ENCODE measurements around the gene MANSC4. TPM values are rescaled to one million over a fixed set of nuclear protein-coding genes. Genes with fewer than 3 reads are reported as not detected.

The MANSC4 gene
- total and polyA plus RNA-seq, 9 donors, result 0.10 to 0.36 (median 0.25) TPM; not detected in 4

GRCh38 chr12:27812502-27812901 lies 32.5 kb upstream of the MANSC4 start:
- intact Hi-C loops (cut with DNase I), result loop anchor here in 1 of 4 donors (10.0 kb wide), 1 partner anchor 68 kb away; no protein-coding TSS in a partner anchor
- DNase-seq, result no peak
- WGBS, 3 donors, result 75 to 79% (median 79%) methylated on average over 6 of the region's 6 CpGs
- Histone ChIP-seq H3K27ac (no peak overlapping the region), H3K9me3 (no peaks in the 10 kb centered on the region), H3K4me3 (no peak overlapping the region), H3K36me3 (no peaks in the 10 kb centered on the region), H3K27me3 (no peaks in the 10 kb centered on the region), H3K4me1 (ENCODE audit: insufficient read depth) (no peaks in the 10 kb centered on the region)
- TF ChIP-seq EP300 (IDR thresholded peaks at IDR 0.05) (no peak), POLR2A (IDR thresholded peaks at IDR 0.05) (no peak)
- TF ChIP-seq, protein P1, sequence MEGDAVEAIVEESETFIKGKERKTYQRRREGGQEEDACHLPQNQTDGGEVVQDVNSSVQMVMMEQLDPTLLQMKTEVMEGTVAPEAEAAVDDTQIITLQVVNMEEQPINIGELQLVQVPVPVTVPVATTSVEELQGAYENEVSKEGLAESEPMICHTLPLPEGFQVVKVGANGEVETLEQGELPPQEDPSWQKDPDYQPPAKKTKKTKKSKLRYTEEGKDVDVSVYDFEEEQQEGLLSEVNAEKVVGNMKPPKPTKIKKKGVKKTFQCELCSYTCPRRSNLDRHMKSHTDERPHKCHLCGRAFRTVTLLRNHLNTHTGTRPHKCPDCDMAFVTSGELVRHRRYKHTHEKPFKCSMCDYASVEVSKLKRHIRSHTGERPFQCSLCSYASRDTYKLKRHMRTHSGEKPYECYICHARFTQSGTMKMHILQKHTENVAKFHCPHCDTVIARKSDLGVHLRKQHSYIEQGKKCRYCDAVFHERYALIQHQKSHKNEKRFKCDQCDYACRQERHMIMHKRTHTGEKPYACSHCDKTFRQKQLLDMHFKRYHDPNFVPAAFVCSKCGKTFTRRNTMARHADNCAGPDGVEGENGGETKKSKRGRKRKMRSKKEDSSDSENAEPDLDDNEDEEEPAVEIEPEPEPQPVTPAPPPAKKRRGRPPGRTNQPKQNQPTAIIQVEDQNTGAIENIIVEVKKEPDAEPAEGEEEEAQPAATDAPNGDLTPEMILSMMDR (IDR thresholded peaks at IDR 0.05), result no peak

DNA sequence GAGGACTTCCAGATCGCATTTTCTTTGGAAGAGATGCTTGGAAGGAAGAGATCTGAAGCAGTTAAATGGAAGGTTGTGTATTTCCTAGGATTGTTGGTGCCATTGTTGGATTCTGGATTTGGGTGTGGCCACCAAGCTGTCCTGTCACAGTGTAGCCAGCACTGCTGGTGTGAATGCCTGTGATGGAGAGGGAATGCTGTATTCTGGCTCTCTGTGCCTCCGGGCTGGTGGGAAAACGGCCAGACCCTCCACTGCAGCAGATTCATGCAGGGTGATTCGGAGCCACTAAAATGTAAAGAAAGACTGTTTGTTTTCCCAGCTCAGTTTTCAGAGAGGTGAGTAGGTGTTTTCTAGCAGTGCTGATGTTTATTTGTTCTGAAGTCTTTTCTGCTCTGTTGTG lies 30.7 kb upstream of the MANSC4 start:
- no peaks in the 10 kb centered on the region for H3K36me3 ChIP-seq
- H3K9me3 ChIP-seq, result no peaks in the 10 kb centered on the region
- TF ChIP-seq POLR2A (IDR thresholded peaks at IDR 0.05) (no peak), EP300 (IDR thresholded peaks at IDR 0.05) (no peak)
- TF ChIP-seq, protein P1 (IDR thresholded peaks at IDR 0.05), result no peak
- H3K4me3 ChIP-seq, result no peak overlapping the region
- intact Hi-C loops (cut with DNase I), result loop anchor here in 1 of 4 donors (10.0 kb wide), 1 partner anchor 66 kb away; no protein-coding TSS in a partner anchor
- no peak for DNase-seq
- H3K4me1 ChIP-seq (ENCODE audit: insufficient read depth), result no peaks in the 10 kb centered on the region
- WGBS, 3 donors, result 69 to 82% (median 72%) methylated on average over 4 of the region's 4 CpGs
- no peak overlapping the region for H3K27ac ChIP-seq
- H3K27me3 ChIP-seq, result no peaks in the 10 kb centered on the region

- Histone ChIP-seq H3K4me1 (ENCODE audit: insufficient read depth) (no peaks in the 10 kb centered on the region), H3K36me3 (no peaks in the 10 kb centered on the region), H3K27me3 (no peaks in the 10 kb centered on the region), H3K27ac (no peak overlapping the region), H3K9me3 (no peaks in the 10 kb centered on the region), H3K4me3 (no peak overlapping the region)
- intact Hi-C loops (cut with DNase I), result no loop called here
- no peak for DNase-seq
- 34 to 38% (median 37%) methylated on average over 6 of the region's 6 CpGs for WGBS, 3 donors
- no peak for TF ChIP-seq POLR2A (IDR thresholded peaks at IDR 0.05)
- no peak for TF ChIP-seq EP300 (IDR thresholded peaks at IDR 0.05)
- TF ChIP-seq, protein P1 (IDR thresholded peaks at IDR 0.05), result no peak
Observed at GRCh38 chr12:27808841-27809240, 28.8 kb upstream of the MANSC4 start.

DNA sequence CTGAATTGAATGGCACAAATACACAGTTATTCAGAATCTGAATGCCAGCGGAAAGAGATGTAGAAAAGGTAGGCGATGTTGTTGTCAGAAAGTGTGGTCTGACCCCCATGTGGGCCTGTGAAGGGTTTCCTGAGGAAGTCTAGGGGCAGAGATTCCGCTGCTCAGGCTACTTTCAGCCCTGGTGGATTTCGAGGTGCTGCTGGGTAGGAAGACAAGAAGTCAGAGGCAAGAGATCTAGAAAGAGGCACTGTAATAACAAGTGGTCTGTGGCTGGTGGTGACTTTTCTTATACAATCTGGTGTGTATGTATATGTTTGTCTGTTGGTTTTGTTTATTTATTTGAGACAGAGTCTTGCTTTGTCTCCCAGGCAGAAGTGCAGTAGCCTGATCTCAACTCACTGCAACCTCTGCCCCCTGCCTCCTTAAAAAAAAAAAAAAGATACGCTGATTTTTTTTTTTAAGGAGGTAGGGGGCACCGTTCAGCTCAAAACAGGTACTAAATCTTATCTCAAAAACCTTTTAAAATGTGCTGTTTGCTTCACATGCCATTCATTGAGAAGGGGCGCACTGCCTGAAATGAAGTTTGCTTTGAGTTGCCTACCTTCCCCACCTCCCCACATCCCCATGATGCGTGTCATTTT lies 27.1 kb upstream of the MANSC4 start:
- intact Hi-C loops (cut with DNase I), result no loop called here
- Histone ChIP-seq H3K4me3 (no peak overlapping the region), H3K36me3 (no peaks in the 10 kb centered on the region), H3K9me3 (no peaks in the 10 kb centered on the region), H3K4me1 (ENCODE audit: insufficient read depth) (no peaks in the 10 kb centered on the region), H3K27ac (no peak overlapping the region), H3K27me3 (no peaks in the 10 kb centered on the region)
- TF ChIP-seq EP300 (IDR thresholded peaks at IDR 0.05), result no peak
- no peak for TF ChIP-seq POLR2A (IDR thresholded peaks at IDR 0.05)
- TF ChIP-seq, protein P1 (IDR thresholded peaks at IDR 0.05), result no peak
- DNase-seq, result no peak
- WGBS, 3 donors, result 61 to 73% (median 65%) methylated on average over 8 of the region's 8 CpGs
